Right cardiac atrium (tissue), 5 donors: Measurements from ENCODE around the gene FAM222A. TPM values are rescaled to one million over a fixed set of nuclear protein-coding genes. Genes with fewer than 3 reads are reported as not detected.

Experiments used
- ATAC-seq, 2 donors: fragments of 200-7000 bp; cut with Tn5 transposase; one replicate each; pipeline versions ENCODE4 v1.8.0 to v1.9.1; 2020; ENCODE audit warnings: moderate library complexity in 2 of 2, mild to moderate bottlenecking in 1 of 2
- DNase-seq, 3 donors: peaks; one replicate each; pipeline ENCODE4 v3.0.0-alpha.2; 2020
- H3K27ac ChIP-seq: one replicate; pipeline ENCODE4 v1.5.1; 2013; ENCODE audit warnings: mild to moderate bottlenecking, low read length, control low read depth, moderate library complexity
- H3K27me3 ChIP-seq: one replicate; pipeline ENCODE4 v1.6.1; 2013; ENCODE audit not compliant: control insufficient read depth, insufficient read depth
- H3K4me1 ChIP-seq: one replicate; pipeline ENCODE4 v1.6.1; 2013; ENCODE audit warnings: low read length; ENCODE audit not compliant: control insufficient read depth, insufficient read depth
- H3K4me3 ChIP-seq: one replicate; pipeline ENCODE4 v1.5.1; 2013; ENCODE audit warnings: low read length, control low read depth
- H3K9me3 ChIP-seq: one replicate; pipeline ENCODE4 v1.6.1; 2013; ENCODE audit warnings: low read length; ENCODE audit not compliant: control insufficient read depth
- WGBS: extraction: QIAGEN DNeasy Blood & Tissue Kit; methylation state at CpG from one replicate; pipeline ENCODE4 v1.1.7; 2013; 5-methylcytosine and 5-hydroxymethylcytosine counted together
- intact Hi-C, 4 donors: fragments of 100-400 bp; cut with DNase I; formaldehyde crosslinking; loops; one replicate each; pipeline versions ENCODE4 v1.11.0 to v1.14.0; 2022 to 2023
- polyA plus RNA-seq: library from polyadenylated mRNA; stranded (reverse); fragments of 200-250 nt; gene quantifications from one replicate; pipeline ENCODE4 v1.2.3, GENCODE V29; 2013
- total RNA-seq, 4 donors: library from RNA; stranded (reverse); fragmentation: NEBNext Ultra II Directional; extraction: Animal tissue kit (Norgen Biotek cat#: 25700); gene quantifications; one replicate each; pipeline ENCODE4 v1.2.1, GENCODE V29; 2021
- donor health status: healthy with polysubstance abuse.
- donor health status: DM: no; HTN: yes; CAD: no.
- donor health status: DM: no; HTN: no; CAD: no.
- donor health status: DM: no; HTN: yes; CAD: no; lungs with severe emphysema.
- donor health status: DM: yes; HTN: yes; CAD: no.

The FAM222A gene
- total and polyA plus RNA-seq, 5 donors: 9.3 to 16.4 (median 10.6) TPM

DNA sequence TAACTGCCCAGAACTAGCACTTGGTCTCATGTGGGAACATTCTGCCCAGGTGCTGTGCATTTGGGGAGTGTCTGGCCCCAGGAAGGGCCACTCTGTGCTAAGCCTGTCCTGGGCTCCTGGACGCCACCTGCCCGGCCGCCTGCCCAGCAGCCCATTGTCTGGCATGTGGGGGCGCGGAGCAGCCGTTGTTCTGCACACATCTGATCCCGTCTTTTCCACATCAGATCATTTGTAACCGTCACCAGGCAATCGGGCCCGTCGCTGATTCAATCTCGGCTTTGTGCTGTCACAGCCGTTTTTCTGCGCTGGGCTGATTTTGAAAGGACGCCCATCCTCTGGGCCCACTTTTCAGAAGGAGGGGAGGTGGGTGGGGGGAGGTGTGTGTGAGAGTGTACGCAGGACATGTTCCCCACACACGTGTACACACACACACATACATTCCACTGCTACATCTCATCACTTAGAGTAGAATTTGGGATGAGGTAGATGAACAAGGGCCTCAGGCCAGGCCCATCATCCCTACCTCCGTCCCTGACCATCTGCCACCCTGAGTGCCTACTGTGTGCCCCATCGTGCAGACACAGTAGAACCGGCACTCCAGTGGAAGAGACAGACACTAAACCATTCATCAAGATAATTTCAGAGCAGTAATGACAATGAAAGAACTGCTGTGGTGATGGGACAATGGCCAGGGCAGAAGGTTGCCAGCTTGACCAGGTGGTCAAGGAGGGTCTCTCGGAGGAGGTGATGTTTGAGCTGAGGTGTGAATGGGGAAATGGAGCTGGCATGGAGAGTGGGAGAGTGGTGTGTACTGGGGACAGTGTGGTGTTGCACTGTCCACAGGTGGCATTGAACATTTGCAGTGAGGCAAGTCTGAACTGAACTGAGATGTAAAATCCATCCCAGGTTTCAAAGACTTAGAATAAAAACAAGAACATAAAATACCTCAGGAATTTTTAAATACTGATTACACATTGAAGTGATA, 19.0 kb downstream of the FAM222A start:
- Histone ChIP-seq H3K9me3 (no peaks in the 10 kb centered on the region), H3K4me1 (peaks cover 3% of the 10 kb centered on the region), H3K27me3 (no peaks in the 10 kb centered on the region), H3K27ac (no peak overlapping the region), H3K4me3 (no peak overlapping the region)
- intact Hi-C loops: no loop called here
- peak in 1 of 3 donors; percentile 17 for DNase-seq
- ATAC-seq: no peak
- WGBS: 77% methylated on average over 21 of the region's 21 CpGs

DNA sequence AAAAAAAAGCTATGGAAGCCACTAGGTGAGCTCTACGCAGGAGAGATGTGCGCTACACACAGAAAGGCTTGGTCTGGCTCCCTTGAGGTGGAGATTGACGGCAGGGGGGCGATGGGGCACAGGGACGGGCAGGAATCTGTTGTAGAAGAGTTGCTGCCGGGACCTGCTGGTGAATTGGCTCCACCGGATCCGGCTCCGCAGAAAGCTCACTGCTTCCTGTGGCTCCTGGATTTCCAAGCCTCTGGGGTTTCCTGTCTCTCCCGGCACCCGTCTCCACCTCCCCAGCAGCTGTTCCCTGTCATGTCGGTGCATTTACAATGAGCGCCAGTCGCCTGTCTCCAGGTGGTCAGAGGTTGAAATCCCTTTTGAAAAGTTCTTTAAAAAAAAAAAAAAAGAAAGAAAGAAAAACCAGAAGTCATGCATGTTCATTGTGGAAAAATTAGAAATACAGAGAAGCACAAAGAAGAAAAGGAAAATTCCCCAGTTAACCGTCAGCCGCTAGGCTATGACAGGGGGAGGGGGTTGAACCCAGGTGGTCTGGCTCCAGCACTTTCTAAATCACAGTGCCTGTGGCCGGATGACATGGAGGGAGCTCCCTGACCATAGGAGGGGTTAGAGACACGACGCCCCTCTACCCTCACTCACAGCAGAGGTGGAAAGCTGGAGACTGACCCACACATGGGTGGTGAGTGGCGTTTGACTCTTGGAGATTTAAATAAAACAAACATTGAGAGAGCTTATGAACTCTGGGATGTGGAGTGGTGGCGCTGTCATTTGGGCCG, 20.8 kb downstream of the FAM222A start:
- 36% methylated on average over 22 of the region's 22 CpGs for WGBS
- Histone ChIP-seq H3K4me1 (peaks cover 4% of the 10 kb centered on the region), H3K9me3 (no peaks in the 10 kb centered on the region), H3K4me3 (no peak overlapping the region), H3K27ac (no peak overlapping the region), H3K27me3 (no peaks in the 10 kb centered on the region)
- DNase-seq: peak in 1 of 3 donors; percentile 19
- intact Hi-C loops: no loop called here
- peak in 1 of 2 donors; percentile 35 for ATAC-seq

DNA sequence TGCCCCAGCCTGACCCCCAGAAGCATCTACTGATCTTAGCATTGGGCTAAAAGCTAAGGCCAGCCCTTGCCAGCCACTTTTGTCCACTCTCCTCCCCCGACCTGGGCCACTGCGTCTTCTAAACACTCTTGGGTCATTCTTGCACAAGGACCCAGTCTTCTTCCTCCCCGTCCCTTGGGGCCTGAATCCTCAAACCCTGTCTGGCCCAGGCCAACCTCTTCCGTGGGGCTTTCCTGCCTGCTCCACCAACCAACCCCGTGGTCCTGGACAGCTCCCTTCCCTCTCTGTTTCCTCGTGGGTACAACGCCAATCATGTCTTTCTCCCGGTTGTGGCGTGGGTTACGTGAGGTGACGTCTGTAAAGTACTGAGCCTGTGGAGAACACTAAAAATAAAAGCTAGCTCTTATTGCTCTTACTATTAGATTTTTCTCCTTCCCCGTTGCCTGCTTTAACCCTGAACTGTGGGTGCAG, 21.5 kb downstream of the FAM222A start:
- no peaks in the 10 kb centered on the region for H3K27me3 ChIP-seq
- H3K4me1 ChIP-seq: peaks cover 10% of the 10 kb centered on the region
- intact Hi-C loops: no loop called here
- H3K27ac ChIP-seq: no peak overlapping the region
- WGBS: 54% methylated on average over 12 of the region's 12 CpGs
- DNase-seq (peak in 1 of 3 donors; percentile 19), ATAC-seq (no peak)
- H3K9me3 ChIP-seq: no peaks in the 10 kb centered on the region
- no peak overlapping the region for H3K4me3 ChIP-seq

DNA sequence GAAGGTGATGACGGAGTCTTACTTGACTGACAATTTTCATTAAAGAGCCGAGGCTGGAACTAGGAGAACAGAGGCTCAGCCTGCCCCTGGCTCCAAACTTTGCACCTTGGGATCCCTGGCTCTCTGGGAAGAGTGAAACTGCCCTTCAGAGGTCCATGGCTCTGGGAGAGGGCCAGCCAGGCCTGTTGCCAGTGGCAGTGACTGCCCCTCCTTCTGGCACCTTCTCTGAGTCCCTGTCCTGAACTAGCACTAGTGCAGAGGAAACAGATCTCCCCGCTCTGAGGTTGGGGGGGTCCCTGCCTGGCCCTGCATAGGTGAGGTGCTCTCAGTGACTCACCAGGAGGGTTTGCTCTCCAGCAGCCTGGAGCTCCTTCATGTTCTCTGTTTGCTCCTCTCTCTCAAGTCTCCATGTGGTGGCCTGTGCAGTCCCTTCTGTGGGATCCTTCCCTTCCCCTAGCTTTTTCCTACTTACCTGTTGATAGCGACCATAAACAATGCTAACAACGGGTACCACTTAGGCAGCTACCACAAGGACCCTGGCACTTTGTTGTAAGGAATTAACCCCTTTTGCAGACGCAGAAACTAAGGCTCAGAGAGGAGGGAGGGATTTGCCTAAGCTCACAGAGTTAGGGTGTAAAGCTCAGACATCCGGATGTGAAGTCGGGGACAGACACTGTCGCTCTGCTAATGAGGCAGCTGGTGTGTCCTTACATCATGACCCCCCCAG, 22.4 kb downstream of the FAM222A start:
- H3K27me3 ChIP-seq: no peaks in the 10 kb centered on the region
- ATAC-seq (peak in 1 of 2 donors; percentile 39), DNase-seq (peak in 2 of 3 donors; percentile 62 to 66)
- intact Hi-C loops: no loop called here
- peaks cover 15% of the 10 kb centered on the region for H3K4me1 ChIP-seq
- no peak overlapping the region for H3K27ac ChIP-seq
- no peak overlapping the region for H3K4me3 ChIP-seq
- no peaks in the 10 kb centered on the region for H3K9me3 ChIP-seq
- WGBS: 56% methylated on average over 9 of the region's 9 CpGs

DNA sequence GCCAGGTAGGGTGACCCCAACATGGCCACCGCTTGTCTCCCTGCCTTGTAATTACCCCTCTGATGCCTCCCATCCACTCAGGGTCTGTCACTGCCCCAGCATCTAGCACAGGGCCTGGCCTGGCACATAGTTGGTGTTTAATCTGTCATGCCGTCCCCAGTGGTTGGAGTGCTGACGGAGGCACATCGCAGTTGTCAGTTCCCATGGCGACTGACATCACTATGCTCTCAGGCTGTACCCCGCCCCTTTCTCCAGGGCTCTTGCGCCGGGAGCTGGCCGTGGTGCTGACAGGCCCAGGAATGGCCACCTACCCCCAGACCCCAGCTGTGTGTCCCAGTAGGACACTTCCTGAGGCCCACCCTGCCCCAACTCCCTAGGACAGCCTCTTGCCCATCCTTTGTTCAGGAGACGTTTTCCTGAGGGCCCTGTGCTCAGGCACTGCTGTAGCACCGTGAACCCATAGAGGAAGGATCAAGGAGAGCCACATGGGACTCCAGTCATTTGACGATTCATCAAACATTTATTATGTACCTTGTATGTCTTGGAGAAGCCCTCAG, 23.0 kb downstream of the FAM222A start:
- WGBS: 27% methylated on average over 12 of the region's 12 CpGs
- Histone ChIP-seq H3K27ac (no peak overlapping the region), H3K9me3 (no peaks in the 10 kb centered on the region), H3K4me3 (no peak overlapping the region), H3K27me3 (no peaks in the 10 kb centered on the region), H3K4me1 (peaks cover 15% of the 10 kb centered on the region)
- intact Hi-C loops: no loop called here
- peak; percentile 4 to 77 (median 70) for DNase-seq
- ATAC-seq: peak; percentile 63 to 66

DNA sequence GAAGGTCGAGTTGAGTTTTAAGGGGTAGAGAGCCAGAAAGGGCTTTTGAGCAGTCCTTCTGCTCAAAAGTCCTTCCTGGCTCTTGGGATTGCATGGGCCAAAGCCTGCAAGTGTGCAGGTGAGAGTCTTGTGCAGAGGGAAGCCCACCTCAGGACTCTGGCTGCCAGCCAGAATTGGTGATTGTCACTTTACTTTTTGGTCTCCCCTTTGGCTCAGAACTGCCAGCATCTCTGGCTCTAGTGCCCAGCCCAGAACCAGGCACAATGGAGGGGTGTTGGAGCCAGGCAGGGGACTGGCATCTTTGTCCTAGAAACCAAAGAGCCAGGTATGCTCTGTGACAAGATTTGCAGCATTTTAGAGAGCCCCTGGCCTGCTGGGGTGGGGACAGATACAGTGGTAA, 23.5 kb downstream of the FAM222A start:
- H3K9me3 ChIP-seq: no peaks in the 10 kb centered on the region
- intact Hi-C loops: no loop called here
- WGBS: 13% methylated on average over 1 of the region's 1 CpG
- H3K4me1 ChIP-seq: peaks cover 15% of the 10 kb centered on the region
- no peak overlapping the region for H3K4me3 ChIP-seq
- no peaks in the 10 kb centered on the region for H3K27me3 ChIP-seq
- H3K27ac ChIP-seq: no peak overlapping the region
- peak in 2 of 3 donors; percentile 4 to 24 for DNase-seq
- no peak for ATAC-seq

DNA sequence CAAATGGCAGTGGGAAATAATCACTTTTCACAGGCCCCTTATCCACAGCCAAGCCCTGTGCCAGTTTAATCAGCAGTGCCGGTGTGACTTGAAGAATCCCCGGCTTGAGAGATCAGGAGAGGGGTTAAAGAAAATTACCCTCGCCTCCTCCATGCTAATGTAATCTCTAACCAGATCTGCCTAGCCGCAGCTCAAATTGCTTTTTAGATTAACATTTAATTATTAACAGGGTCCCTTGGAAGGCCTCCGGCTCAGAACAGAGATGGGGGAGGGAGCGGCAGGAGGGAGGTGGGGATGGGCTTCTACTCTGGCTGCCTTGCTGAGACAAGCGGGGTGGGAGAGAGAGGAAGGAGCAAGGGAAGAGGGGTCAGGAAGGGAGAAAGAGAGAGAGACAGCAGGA, 24.0 kb downstream of the FAM222A start:
- Histone ChIP-seq H3K27me3 (no peaks in the 10 kb centered on the region), H3K4me3 (no peak overlapping the region), H3K27ac (no peak overlapping the region), H3K9me3 (no peaks in the 10 kb centered on the region), H3K4me1 (peaks cover 15% of the 10 kb centered on the region)
- 68% methylated on average over 7 of the region's 7 CpGs for WGBS
- DNase-seq: peak in 1 of 3 donors; percentile 30
- intact Hi-C loops: no loop called here
- ATAC-seq: no peak

DNA sequence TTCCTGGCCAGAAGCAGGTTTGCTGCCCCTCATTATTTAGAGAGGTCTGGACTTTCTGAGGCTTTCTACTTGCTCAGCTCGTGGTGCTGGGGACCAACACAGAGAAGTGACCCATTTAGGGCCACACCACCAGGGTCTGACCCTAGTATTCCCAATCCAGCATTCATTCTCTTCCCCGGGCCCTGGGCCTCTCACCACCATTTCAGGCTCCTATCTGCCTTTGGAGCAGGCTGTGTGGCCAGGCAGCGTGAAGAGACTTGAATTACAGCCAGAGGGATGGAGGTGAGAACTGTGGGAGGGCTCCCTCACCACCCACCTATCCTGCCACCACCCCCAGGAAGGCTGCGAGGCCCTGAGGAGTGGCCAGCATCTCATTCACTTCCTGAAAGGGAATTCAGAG, 24.6 kb downstream of the FAM222A start:
- Histone ChIP-seq H3K27me3 (no peaks in the 10 kb centered on the region), H3K27ac (no peak overlapping the region), H3K9me3 (no peaks in the 10 kb centered on the region), H3K4me3 (no peak overlapping the region), H3K4me1 (peaks cover 15% of the 10 kb centered on the region)
- ATAC-seq: no peak
- 50% methylated on average over 4 of the region's 4 CpGs for WGBS
- peak in 2 of 3 donors; percentile 3 to 6 for DNase-seq
- intact Hi-C loops: no loop called here

DNA sequence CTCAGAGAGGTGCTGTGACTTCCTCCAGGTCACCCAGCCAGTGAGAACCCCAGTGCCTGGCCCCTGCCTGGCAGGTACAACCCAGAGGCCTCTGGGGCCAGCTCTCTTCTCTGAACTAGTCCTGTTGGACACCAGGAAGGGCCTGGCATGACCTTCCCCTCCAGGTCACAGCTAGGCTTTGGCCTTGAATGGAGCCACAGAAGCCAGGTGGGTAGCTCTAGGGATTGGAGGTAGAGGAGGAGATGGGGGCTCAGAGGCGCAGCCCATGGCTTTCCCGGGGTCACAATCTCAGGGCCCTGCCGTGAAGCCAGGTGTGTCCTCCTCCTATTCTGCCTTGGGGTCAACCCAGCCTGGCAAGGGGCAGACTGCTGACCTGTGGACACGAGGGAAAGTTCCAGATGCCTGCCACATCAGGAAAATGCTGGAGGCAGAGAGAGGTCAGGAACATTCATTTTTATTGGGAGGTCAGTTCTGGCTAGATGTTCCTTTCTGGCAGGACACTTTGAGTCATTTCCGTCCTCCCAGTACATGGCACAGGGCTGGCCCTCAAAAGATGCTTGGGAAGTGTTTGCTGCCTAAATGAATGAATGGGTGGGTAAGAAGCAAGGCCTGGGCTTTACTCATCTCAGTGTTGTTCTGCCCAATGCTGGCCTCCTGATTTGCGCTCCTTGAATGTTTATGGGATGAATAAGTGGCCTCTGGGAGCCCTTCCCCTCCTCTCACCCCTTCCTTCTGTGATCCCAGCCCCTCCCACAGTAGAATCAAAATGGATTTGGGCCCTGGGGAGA, 25.4 kb downstream of the FAM222A start:
- DNase-seq (peak in 2 of 3 donors; percentile 8 to 18), ATAC-seq (no peak)
- H3K9me3 ChIP-seq: no peaks in the 10 kb centered on the region
- WGBS: 86% methylated on average over 6 of the region's 6 CpGs
- H3K4me1 ChIP-seq: peaks cover 15% of the 10 kb centered on the region
- intact Hi-C loops: no loop called here
- no peak overlapping the region for H3K27ac ChIP-seq
- H3K27me3 ChIP-seq: no peaks in the 10 kb centered on the region
- no peak overlapping the region for H3K4me3 ChIP-seq
